T-helper 17 cell (primary cell): ENCODE results near the gene STK36. TPM values are rescaled to one million over a fixed set of nuclear protein-coding genes. Genes with fewer than 3 reads are reported as not detected.

Experiments used
- ATAC-seq: fragments of 150-1000 bp; cut with Tn5 transposase; 2 replicates; pipeline ENCODE4 v1.10.0; 2021; ENCODE audit warnings: mild to moderate bottlenecking, moderate library complexity
- DNase-seq, 3 donors: peaks; one replicate each; pipeline versions ENCODE4 v3.0.0 to v3.0.0-alpha.2; 2020 to 2021
- H3K9me3 ChIP-seq: one replicate; pipeline ENCODE4 v1.7.0; 2013; ENCODE audit warnings: low read length, mild to moderate bottlenecking; ENCODE audit not compliant: control insufficient read depth, poor library complexity, severe bottlenecking
- H3K27ac Mint-ChIP-seq: one replicate; pipeline ENCODE4 v1.8.0; 2022; ENCODE audit warnings: mild to moderate bottlenecking, moderate library complexity, mixed read lengths
- H3K27me3 Mint-ChIP-seq: one replicate; pipeline ENCODE4 v1.8.0; 2022; ENCODE audit warnings: mixed read lengths
- H3K36me3 Mint-ChIP-seq: one replicate; pipeline ENCODE4 v1.8.0; 2022; ENCODE audit warnings: low read depth, mixed read lengths
- H3K4me1 Mint-ChIP-seq: one replicate; pipeline ENCODE4 v1.8.0; 2022; ENCODE audit warnings: mild to moderate bottlenecking, mixed read lengths
- H3K4me3 Mint-ChIP-seq: one replicate; pipeline ENCODE4 v1.8.0; 2022; ENCODE audit warnings: mild to moderate bottlenecking, moderate library complexity, mixed read lengths
- total RNA-seq, 4 donors: library from RNA in 2 of 4; stranded (reverse) in 2 of 4; gene quantifications; one replicate each; pipeline ENCODE4 v1.2.3 and lab custom pipeline; 2022 to 2026

Gene STK36
- total RNA-seq, 2 donors from 2014 or later = 14.2 to 21.0 TPM

DNA sequence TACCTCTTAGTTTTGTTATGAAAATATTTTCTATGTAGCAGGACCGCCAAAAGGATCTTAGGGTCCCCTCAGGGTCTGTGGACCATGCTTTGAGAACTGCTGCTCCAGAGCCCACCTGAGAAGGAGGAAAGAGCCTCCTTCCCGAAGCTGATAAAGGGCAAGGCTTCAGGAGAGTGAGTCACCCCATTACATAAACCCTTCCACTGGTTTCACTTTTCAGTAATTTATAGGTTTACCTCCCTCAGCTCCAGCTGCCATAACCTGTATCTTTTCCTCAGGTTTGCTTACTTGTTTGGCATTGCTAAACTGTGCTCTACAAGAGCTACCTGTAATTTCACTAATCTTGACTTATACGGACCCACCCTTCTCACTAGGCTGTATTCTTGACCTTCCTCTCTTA, 45.4 kb downstream of the STK36 start:
- no peaks in the 10 kb centered on the region for H3K27me3 Mint-ChIP-seq
- ATAC-seq = no peak
- peaks cover 15% of the 10 kb centered on the region for H3K36me3 Mint-ChIP-seq

DNA sequence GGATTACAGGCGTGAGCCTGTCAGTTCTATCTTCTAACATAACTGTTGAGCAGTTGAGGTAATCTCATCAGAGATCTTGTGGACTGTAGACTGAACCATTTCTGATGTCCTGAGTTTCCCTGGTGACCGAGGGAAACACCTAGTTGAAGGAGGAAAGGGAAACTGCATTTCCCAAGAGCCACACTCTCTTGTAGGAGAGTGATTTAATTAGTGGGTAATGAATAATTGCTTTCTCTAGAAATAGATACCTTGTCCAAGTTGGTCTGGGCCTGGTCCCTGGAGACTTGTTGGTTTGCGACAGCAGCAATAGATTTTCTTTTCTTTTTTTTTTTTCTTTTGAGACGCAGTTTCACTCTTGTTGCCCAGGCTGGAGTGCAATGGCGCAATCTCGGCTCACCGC, 46.2 kb downstream of the STK36 start:
- Mint-ChIP-seq H3K4me1 (peaks cover 26% of the 10 kb centered on the region), H3K4me3 (no peak overlapping the region), H3K36me3 (peaks cover 15% of the 10 kb centered on the region), H3K27ac (peak overlapping the region; percentile 66), H3K27me3 (no peaks in the 10 kb centered on the region)
- no peaks in the 10 kb centered on the region for H3K9me3 ChIP-seq
- ATAC-seq (no peak), DNase-seq (no peak)

More for the DNA sequence above, 45.4 kb downstream of the STK36 start:
- no peak for DNase-seq
- H3K9me3 ChIP-seq = no peaks in the 10 kb centered on the region
- Mint-ChIP-seq H3K4me3 (no peak overlapping the region), H3K27ac (peak overlapping the region; percentile 66), H3K4me1 (peaks cover 18% of the 10 kb centered on the region)

DNA sequence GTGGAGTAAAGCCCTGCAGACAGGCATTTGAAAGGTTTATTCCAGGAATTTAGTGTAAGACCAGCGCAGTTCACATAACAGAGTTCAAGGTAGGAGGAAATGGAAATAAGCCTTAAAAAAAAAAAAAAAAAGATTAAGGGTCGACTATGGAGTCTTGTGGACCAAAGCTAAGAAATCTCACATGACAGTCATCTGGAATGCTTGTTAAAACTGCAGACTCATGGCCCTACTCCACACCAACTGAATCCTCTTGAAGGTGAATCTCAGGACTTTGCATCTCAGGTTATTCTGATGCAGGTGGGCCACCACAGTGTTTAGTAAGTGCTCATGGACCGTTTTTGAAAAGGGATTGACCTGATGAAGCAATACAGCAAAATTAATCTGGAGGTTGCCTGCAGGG, 47.6 kb downstream of the STK36 start:
- H3K27ac Mint-ChIP-seq = no peak overlapping the region
- peaks cover 26% of the 10 kb centered on the region for H3K4me1 Mint-ChIP-seq
- no peaks in the 10 kb centered on the region for H3K27me3 Mint-ChIP-seq
- H3K9me3 ChIP-seq = no peaks in the 10 kb centered on the region
- DNase-seq (no peak), ATAC-seq (no peak)
- no peak overlapping the region for H3K4me3 Mint-ChIP-seq
- peaks cover 10% of the 10 kb centered on the region for H3K36me3 Mint-ChIP-seq

DNA sequence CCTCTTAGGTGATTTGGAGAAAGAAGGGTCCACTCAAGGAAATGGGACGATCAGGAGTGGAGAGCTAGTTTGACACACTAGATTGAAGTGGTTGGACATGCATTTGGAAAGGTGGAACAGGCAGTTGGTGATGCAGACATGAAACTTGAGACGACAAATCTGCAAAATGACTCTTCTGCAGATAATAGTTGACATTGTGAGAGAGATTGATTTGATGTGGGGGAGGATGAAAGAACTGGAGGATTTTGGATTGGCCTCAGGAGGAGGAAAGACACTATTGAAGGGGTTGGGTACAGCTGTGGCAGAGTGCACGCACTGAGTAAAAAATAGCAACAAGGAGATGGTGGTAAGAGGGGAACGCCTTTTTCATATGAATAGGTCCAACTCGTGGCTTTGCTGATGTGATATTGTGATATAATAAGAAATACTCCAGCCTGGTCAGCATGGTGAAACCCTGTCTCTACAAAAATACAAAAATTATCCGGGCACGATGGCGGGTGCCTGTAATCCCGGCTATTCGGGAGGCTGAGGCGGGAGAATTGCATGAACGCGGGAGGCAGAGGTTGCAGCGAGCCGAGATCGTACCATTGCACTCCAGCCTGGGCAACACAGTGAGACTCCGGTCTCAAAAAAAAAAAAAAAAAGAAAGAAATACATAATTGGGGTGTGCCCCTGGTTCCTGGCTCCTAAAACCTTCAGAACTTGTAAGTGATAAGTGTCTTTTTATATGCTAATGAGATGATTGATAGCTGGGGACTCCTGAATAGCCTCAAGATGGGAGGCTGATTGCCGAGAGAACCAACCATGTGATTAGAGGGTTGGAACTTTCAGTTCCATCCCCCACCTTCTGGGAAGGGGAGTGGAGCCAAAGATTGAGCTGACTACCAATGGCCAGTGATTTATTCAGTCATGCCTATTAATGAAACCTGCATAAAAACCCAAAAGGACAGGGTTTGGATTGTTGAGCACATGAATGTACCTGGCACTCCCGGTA, 48.5 kb downstream of the STK36 start:
- Mint-ChIP-seq H3K36me3 (peaks cover 10% of the 10 kb centered on the region), H3K27ac (no peak overlapping the region), H3K4me3 (no peak overlapping the region), H3K27me3 (no peaks in the 10 kb centered on the region), H3K4me1 (peaks cover 26% of the 10 kb centered on the region)
- H3K9me3 ChIP-seq = no peaks in the 10 kb centered on the region
- ATAC-seq (no peak), DNase-seq (no peak)

DNA sequence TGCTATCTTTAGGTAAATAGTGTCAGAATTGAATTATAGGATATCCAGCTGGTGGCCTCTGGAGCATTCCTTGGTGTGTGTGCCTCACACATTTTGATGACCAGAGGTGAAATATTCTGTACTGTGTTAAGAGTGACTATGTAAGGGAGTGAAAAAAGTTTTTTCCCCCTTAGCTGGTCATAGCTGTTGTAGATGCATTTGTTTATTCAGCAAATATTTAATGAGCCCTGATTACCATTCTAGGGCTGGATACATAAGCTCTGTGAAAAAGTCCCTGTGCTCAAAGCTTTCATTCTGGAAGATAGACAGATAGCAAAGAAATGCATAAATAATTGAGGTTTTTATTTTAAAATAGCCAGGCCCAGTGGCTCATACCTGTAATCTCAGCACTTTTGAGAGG, 49.6 kb downstream of the STK36 start:
- ATAC-seq = no peak
- H3K4me1 Mint-ChIP-seq = peaks cover 26% of the 10 kb centered on the region
- no peak for DNase-seq
- H3K4me3 Mint-ChIP-seq = no peak overlapping the region
- H3K9me3 ChIP-seq = no peaks in the 10 kb centered on the region
- peaks cover 10% of the 10 kb centered on the region for H3K36me3 Mint-ChIP-seq
- H3K27ac Mint-ChIP-seq = peak overlapping the region; percentile 14
- no peaks in the 10 kb centered on the region for H3K27me3 Mint-ChIP-seq

DNA sequence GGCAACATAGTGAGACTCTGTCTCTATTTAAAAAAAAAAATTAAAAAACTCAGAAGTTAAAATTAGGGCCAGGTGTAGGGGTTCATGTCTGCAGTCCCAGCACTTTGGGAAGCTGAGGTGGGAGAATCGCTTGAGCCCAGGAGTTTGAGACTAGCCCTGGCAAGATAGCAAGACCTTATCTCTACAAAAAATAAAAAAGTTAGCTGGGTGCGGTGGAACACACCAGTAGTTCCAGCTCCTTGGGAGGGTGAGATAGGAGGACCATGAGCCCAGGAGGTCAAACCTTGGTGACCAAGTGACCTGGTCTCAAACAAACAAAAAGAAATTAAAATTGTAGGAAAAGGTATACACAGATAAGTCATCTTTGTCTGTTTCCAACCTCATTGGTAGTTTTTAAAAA, 50.0 kb downstream of the STK36 start:
- peak overlapping the region; percentile 14 for H3K27ac Mint-ChIP-seq
- DNase-seq (no peak), ATAC-seq (no peak)
- no peak overlapping the region for H3K4me3 Mint-ChIP-seq
- peaks cover 10% of the 10 kb centered on the region for H3K36me3 Mint-ChIP-seq
- peaks cover 28% of the 10 kb centered on the region for H3K4me1 Mint-ChIP-seq
- no peaks in the 10 kb centered on the region for H3K9me3 ChIP-seq
- H3K27me3 Mint-ChIP-seq = no peaks in the 10 kb centered on the region

DNA sequence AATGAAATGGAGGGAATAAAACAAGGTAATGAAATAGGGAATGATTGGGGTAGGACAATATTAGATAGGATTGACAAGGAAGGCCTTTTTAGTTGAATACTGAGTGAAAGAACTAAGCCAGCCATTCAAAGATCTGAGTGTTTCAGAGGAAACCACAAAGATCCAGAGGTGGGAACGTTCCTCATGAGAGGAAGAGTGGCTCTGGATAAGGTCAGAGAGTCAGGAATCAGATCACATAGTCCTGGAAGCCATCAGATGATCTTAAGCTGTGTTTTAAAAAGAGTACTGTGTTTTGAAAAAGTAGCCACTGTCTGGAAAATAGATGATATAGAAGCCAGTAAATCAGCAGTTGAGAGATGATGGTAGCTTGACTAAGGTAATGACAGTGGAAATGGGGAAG, 50.5 kb downstream of the STK36 start:
- H3K36me3 Mint-ChIP-seq = peaks cover 12% of the 10 kb centered on the region
- no peak for ATAC-seq

DNA sequence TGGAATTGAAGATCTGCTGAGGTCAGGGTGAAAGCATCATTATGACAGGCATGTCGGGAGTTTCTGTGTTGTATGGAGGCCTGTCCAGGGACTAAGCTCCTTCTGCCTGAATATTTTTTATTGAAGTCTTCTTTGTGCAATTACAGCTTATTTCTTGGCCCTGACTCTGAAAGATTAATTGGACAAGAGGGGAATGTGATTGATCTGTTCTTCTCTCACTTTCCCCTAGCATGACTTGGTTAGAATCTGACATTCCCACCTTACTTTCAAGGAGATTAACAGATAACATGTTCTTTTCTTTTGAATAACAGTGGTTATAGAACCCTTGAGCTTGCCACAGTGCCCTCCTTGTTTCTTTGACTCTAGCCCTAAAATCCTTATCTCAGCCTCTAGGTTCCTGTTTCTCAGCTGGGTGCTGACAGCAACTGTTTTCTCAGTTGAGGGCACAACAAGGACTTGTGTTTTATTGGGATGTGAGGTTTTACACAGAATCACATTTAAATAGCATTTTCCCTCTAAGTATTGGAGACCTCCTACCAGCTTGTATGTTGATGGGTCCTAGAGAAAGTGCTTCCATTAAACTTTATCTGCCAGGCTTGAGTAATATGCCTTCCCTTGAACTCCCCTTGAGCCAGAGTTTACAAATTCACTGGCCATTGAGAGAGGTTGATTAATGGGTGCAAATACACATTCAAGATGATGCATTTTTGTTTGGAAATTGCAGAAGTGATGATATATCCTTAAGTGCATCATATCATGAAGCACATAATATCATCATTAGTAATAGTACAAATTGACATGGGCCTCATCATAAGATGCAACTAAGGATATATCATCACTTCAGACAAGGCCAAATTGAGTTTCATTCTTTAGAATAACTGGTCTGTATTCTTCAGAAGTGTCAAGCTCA, 51.2 kb downstream of the STK36 start:
- Mint-ChIP-seq H3K27ac (peak overlapping the region; percentile 9), H3K27me3 (no peaks in the 10 kb centered on the region), H3K4me1 (peaks cover 28% of the 10 kb centered on the region), H3K4me3 (peak overlapping the region; percentile 39), H3K36me3 (peaks cover 13% of the 10 kb centered on the region)
- no peaks in the 10 kb centered on the region for H3K9me3 ChIP-seq
- DNase-seq = no peak
- no peak for ATAC-seq

More for the DNA sequence above, 50.5 kb downstream of the STK36 start:
- Mint-ChIP-seq H3K27me3 (no peaks in the 10 kb centered on the region), H3K27ac (peak overlapping the region; percentile 9), H3K4me3 (peak overlapping the region; percentile 39), H3K4me1 (peaks cover 28% of the 10 kb centered on the region)
- H3K9me3 ChIP-seq = no peaks in the 10 kb centered on the region
- DNase-seq = no peak

DNA sequence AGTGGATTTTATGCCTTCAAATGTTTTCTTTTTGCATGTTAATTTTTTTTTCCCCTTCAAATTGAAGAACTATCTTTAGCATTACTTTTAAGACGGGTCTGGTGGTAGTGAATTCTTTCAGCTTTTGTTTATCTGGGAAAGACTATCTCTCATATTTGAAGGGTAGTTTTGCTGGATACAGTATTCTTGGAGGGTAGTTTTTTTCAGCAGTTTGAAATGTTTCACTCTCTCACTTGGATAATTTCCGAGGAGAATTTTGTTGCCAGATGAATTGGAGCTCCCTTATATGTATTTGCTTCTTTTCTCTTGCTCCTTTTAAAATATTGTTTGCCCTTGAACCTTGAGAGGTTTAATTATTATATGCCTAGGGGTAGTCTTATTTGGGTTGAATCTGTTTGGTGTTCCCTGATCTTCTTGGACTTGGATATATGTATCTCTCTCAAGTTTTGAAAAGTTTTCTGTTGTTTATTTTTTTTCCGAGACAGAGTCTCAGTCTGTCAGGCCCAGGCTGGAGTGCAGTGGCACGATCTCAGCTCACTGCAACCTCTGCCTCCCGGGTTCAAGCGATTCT, 54.2 kb downstream of the STK36 start:
- H3K36me3 Mint-ChIP-seq = peaks cover 4% of the 10 kb centered on the region
- no peak for ATAC-seq
- no peak for DNase-seq
- H3K4me1 Mint-ChIP-seq = peaks cover 16% of the 10 kb centered on the region
- no peaks in the 10 kb centered on the region for H3K27me3 Mint-ChIP-seq
- no peak overlapping the region for H3K4me3 Mint-ChIP-seq
- no peaks in the 10 kb centered on the region for H3K9me3 ChIP-seq
- peak overlapping the region; percentile 81 for H3K27ac Mint-ChIP-seq

DNA sequence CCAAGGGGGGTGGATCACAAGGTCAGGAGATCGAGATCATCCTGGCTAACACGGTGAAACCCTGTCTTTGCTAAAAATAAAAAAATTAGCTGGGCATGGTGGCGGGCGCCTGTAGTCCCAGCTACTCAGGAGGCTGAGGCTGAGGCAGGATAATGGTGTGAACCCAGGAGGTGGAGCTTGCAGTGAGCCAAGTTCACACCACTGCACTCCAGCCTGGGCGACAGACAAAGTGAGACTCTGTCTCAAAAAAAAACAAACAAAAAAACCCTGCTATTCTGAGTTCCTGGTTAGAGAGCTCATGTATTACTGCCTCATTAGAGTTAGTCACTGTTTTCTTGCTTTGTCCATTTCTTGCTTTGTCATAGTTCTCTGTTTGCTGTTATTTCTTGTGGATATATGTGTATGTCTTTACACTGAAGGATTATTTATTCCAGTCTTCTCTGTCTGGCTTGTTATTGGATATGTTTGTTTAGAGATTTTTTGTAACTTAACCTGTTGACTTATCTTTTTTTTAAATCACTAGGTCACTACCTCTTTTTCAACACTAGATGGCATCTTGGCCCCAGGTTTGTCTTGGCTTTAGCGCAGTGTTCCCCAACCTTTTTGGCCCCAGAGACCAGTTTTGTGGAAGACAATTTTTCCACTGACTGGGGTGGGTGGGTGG, 55.7 kb downstream of the STK36 start:
- no peaks in the 10 kb centered on the region for H3K9me3 ChIP-seq
- Mint-ChIP-seq H3K36me3 (peaks cover 4% of the 10 kb centered on the region), H3K27me3 (no peaks in the 10 kb centered on the region), H3K27ac (no peak overlapping the region), H3K4me3 (no peak overlapping the region), H3K4me1 (peaks cover 17% of the 10 kb centered on the region)
- DNase-seq (no peak), ATAC-seq (no peak)

DNA sequence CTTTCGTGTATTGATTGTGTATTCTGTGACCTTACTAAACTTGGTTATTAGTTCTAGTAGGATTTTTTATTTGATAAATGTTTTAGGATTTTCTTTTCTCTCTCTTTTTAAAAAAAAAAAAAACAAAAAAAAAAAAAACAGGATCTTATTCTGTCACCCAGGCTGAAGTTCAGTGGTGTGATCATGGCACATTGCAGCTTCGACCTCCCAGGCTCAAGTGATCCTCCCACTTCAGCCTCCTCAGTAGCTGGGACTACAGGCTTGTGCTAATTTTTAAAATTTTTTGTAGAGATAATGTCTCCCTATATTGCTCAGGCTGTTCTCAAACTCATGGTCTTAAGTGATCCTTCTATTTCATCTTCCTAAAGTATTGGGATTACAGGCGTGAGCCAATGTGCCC, 57.8 kb downstream of the STK36 start:
- H3K27ac Mint-ChIP-seq = peak overlapping the region; percentile 61
- DNase-seq (no peak), ATAC-seq (no peak)
- no peaks in the 10 kb centered on the region for H3K9me3 ChIP-seq
- H3K4me1 Mint-ChIP-seq = peaks cover 23% of the 10 kb centered on the region
- peaks cover 8% of the 10 kb centered on the region for H3K36me3 Mint-ChIP-seq
- no peak overlapping the region for H3K4me3 Mint-ChIP-seq
- H3K27me3 Mint-ChIP-seq = no peaks in the 10 kb centered on the region

DNA sequence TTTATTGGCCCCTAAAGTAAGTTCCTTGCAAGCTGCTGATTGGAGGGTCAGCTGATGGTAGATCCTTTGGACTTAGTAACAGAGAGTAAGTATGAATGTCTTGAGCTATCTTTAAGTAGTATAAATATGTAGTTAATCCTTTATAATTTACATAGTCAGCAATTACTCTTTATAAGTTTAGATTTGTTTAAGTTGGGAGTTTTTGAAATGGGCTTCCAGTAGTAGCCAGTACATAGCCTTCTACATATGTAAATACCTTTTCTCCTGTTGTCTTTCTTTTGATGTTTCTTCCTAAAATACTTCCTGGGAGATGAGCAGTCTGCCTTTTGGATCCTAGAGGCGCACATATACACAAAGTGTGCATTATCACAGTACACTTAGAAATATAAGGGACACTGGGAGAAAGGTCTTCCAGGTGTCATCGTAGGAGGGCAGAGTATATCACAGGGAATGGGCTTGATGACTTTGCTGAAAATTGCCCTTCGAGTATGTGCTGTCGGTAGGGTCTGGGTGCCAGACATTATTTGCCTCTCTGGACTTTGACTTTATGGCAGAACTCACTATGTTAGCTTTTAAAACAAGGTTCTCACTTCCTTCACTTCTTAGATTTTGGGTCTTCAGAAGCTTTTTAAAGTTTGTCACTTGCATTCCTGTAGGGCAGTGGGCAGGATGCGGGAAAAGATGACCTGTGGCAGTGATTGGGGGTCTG, 60.3 kb downstream of the STK36 start:
- H3K27ac Mint-ChIP-seq = peak overlapping the region; percentile 27
- no peaks in the 10 kb centered on the region for H3K9me3 ChIP-seq
- ATAC-seq = no peak
- DNase-seq = no peak
- peaks cover 8% of the 10 kb centered on the region for H3K36me3 Mint-ChIP-seq
- H3K4me1 Mint-ChIP-seq = peaks cover 23% of the 10 kb centered on the region
- H3K27me3 Mint-ChIP-seq = no peaks in the 10 kb centered on the region
- H3K4me3 Mint-ChIP-seq = peak overlapping the region; percentile 25
